HG02884 (cell line): Measurements from ENCODE around the gene SRSF8.
A peak's percentile ranks its signal among the peaks of the same experiment; 100 is the strongest.
"Not testable (repeated sequence)": the region's sequence is repeated elsewhere in the genome, so short reads cannot be mapped to it uniquely, and the experiment has no call there.

Experiments
- ATAC-seq: cut with Tn5 transposase; IDR thresholded peaks from one replicate; pipeline ENCODE4 v1.9.1; 2021; ENCODE audit warnings: mild to moderate bottlenecking, moderate library complexity; ENCODE audit not compliant: unreplicated experiment

The SRSF8 gene

GRCh38 chr11:95093548-95093947, 26.8 kb downstream of the SRSF8 start:
- ATAC-seq = no peak

GRCh38 chr11:95095858-95096587, 29.3 kb downstream of the SRSF8 start:
- peak; percentile 83 for ATAC-seq

- no peak for ATAC-seq
Observed at GRCh38 chr11:95097209-95097608, 30.5 kb downstream of the SRSF8 start.

- no peak for ATAC-seq
Observed at GRCh38 chr11:95098826-95099225, 32.1 kb downstream of the SRSF8 start.

- no peak for ATAC-seq
Observed at GRCh38 chr11:95100191-95100648, 33.5 kb downstream of the SRSF8 start.

GRCh38 chr11:95100856-95101507, 34.3 kb downstream of the SRSF8 start:
- ATAC-seq = no peak

- no peak for ATAC-seq
Observed at GRCh38 chr11:95101935-95102334, 35.2 kb downstream of the SRSF8 start.

- no peak for ATAC-seq
Observed at GRCh38 chr11:95102733-95103132, 36.0 kb downstream of the SRSF8 start.

- ATAC-seq = no peak
Observed at GRCh38 chr11:95103701-95104100, 37.0 kb downstream of the SRSF8 start.

- ATAC-seq = no peak
Observed at GRCh38 chr11:95104121-95104830, 37.6 kb downstream of the SRSF8 start.

- ATAC-seq = no peak
Observed at GRCh38 chr11:95104856-95105255, 38.1 kb downstream of the SRSF8 start.

- no peak for ATAC-seq
Observed at GRCh38 chr11:95108159-95108611, 41.5 kb downstream of the SRSF8 start.

- ATAC-seq = no peak
Observed at GRCh38 chr11:95108671-95109551, 42.2 kb downstream of the SRSF8 start.

GRCh38 chr11:95111471-95111870, 44.8 kb downstream of the SRSF8 start:
- not testable (repeated sequence) for ATAC-seq

- no peak for ATAC-seq
Observed at GRCh38 chr11:95111923-95112540, 45.3 kb downstream of the SRSF8 start.

GRCh38 chr11:95115597-95115996, 48.9 kb downstream of the SRSF8 start:
- ATAC-seq = no peak

- ATAC-seq = no peak
Observed at GRCh38 chr11:95119361-95120060, 52.8 kb downstream of the SRSF8 start.
